Stimulated activated naive CD8-positive, alpha-beta T cell treated with anti-CD3 and anti-CD28 coated beads, Interleukin-15, Interleukin-2, amounts not matched to agents 100 ng/mL and 50 ng/mL, for 24 hours (primary cell): ENCODE results near the gene LILRA5.
"Not testable (repeated sequence)": the region's sequence is repeated elsewhere in the genome, so short reads cannot be mapped to it uniquely, and the experiment has no call there.

ENCODE experiments used
- H3K27ac Mint-ChIP-seq: one replicate; pipeline ENCODE4 v1.8.0; 2021; ENCODE audit warnings: mild to moderate bottlenecking, mixed read lengths
- H3K27me3 Mint-ChIP-seq: one replicate; pipeline ENCODE4 v1.8.0; 2021; ENCODE audit warnings: mixed read lengths
- H3K36me3 Mint-ChIP-seq: one replicate; pipeline ENCODE4 v1.8.0; 2021; ENCODE audit warnings: low read depth, mixed read lengths
- H3K4me1 Mint-ChIP-seq: one replicate; pipeline ENCODE4 v1.8.0; 2021; ENCODE audit warnings: low read depth, mixed read lengths
- H3K4me3 Mint-ChIP-seq: one replicate; pipeline ENCODE4 v1.8.0; 2021; ENCODE audit warnings: mild to moderate bottlenecking, mixed read lengths
- H3K9me3 Mint-ChIP-seq: one replicate; pipeline ENCODE4 v1.8.0; 2021; ENCODE audit warnings: mixed read lengths

Gene LILRA5

GRCh38 chr19:54299126-54299498, 13.9 kb downstream of the LILRA5 start:
- H3K36me3 Mint-ChIP-seq: no peaks in the 10 kb centered on the region
- H3K4me1 Mint-ChIP-seq: peaks cover 7% of the 10 kb centered on the region
- peaks cover 12% of the 10 kb centered on the region for H3K27me3 Mint-ChIP-seq
- no peak overlapping the region for H3K4me3 Mint-ChIP-seq
- H3K27ac Mint-ChIP-seq: no peak overlapping the region
- peaks cover 5% of the 10 kb centered on the region for H3K9me3 Mint-ChIP-seq

DNA sequence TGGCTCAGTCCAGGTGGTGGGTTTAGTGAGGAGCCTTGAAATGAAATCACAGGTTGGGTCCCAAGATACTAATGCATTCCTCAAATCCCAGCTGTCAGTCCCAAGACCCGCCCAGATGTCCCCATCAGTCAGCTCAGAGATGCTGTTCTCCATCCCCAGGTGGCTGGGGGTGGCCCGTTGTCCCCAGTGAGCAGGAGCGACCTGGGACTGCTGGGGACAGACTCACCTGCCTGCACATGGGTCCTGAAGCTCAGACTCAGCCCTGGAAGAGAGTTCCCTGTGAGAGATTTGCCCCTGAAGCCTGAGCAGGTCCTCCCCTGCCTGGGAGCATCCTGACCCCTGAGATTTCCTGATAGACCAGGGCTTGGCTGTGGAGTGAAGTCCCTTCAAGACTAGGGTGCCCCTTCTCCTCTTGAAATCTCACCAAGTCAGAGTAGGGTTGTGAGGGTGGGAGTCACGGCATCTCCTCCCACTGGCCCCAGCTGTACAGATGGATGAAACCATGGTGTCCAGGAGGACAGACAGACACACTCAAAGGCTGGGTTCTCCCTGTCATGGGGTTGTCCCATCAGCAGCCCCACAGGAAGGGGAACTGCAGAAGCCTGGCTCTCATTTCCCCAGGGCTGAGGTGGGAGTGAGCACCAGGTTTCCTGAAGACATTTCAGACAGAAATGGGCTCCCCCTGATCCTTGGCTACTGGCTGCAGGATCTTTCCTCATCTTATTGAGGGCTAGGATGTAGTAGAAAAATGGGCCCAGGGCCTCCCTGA, 14.4 kb downstream of the LILRA5 start:
- peaks cover 14% of the 10 kb centered on the region for H3K27me3 Mint-ChIP-seq
- H3K36me3 Mint-ChIP-seq: no peaks in the 10 kb centered on the region
- no peak overlapping the region for H3K27ac Mint-ChIP-seq
- peaks cover 5% of the 10 kb centered on the region for H3K9me3 Mint-ChIP-seq
- no peak overlapping the region for H3K4me3 Mint-ChIP-seq
- peaks cover 1% of the 10 kb centered on the region for H3K4me1 Mint-ChIP-seq

DNA sequence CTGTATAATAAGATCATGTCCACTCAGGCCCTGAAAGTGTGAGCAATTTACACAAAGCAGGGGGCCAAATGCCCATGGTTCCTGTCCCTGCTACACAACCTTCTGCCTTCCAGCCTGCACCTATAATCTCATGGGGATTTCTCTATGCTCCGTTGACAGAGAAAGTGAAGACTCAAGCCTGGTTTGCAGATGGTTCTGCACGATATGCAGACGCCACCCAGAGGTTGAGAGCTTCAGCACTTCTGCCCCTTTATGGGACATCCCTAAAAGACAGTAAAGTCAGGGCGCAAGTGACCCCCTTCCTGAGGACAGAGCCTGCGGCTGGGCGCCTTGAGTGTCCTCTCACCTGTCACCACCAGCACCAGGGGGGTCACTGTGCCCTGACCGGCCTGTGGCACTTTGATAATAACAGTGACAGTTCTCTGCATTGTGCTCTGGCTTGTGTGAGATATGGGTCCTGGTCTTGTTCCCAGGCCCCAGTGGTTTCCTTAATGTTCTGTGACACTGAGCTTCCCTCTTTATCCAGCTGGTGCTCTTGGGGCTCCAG, 15.1 kb downstream of the LILRA5 start:
- Mint-ChIP-seq H3K27ac (no peak overlapping the region), H3K27me3 (peaks cover 19% of the 10 kb centered on the region), H3K9me3 (peaks cover 5% of the 10 kb centered on the region)

DNA sequence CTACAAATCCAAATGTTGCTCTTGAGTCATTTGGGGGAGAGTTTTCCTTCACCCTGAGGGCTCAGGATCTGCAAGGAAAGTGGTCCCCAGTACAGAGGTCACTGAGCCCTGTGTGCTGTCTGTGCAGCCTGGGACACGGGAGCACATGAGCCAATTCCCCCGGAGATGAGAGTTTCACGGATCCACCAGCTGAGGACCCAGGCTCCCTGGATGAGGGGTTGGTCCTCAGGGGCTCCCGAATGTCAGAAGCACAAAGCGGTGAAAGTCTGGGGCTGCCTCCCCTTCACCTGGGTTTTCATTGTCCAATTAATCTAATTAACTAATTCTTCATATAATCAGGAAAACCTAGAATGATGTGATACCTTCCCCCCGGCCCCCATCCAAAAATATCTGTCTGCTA, 18.4 kb downstream of the LILRA5 start:
- H3K4me1 Mint-ChIP-seq: no peaks in the 10 kb centered on the region
- H3K9me3 Mint-ChIP-seq: peaks cover 5% of the 10 kb centered on the region
- peaks cover 18% of the 10 kb centered on the region for H3K27me3 Mint-ChIP-seq
- H3K36me3 Mint-ChIP-seq: no peaks in the 10 kb centered on the region
- no peak overlapping the region for H3K4me3 Mint-ChIP-seq
- no peak overlapping the region for H3K27ac Mint-ChIP-seq

More for the DNA sequence above, 15.1 kb downstream of the LILRA5 start:
- Mint-ChIP-seq H3K4me3 (no peak overlapping the region), H3K4me1 (no peaks in the 10 kb centered on the region), H3K36me3 (no peaks in the 10 kb centered on the region)

DNA sequence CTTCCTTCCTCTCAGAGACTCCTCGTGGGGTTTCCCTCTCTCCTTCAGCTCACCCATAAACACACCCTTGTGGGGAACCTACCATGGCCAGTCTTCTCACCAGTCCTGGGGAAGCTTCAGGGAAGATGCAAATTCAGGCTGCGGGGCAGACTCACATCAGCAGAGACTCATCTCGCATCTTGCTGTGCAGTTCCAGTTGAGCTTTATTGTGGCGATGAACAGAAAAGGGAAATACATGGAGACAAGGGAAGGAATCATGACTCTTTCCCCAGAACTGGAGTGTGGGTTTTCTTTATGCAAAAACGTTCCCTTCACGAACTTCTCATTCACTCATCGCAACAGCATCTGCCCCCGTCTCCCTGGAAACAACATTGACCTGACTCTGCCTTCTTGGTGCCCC, 23.8 kb downstream of the LILRA5 start:
- not testable (repeated sequence) for H3K9me3 Mint-ChIP-seq, H3K27ac Mint-ChIP-seq, H3K36me3 Mint-ChIP-seq, H3K4me3 Mint-ChIP-seq
- peaks cover 11% of the 10 kb centered on the region for H3K4me1 Mint-ChIP-seq
- H3K27me3 Mint-ChIP-seq: peaks cover 19% of the 10 kb centered on the region

DNA sequence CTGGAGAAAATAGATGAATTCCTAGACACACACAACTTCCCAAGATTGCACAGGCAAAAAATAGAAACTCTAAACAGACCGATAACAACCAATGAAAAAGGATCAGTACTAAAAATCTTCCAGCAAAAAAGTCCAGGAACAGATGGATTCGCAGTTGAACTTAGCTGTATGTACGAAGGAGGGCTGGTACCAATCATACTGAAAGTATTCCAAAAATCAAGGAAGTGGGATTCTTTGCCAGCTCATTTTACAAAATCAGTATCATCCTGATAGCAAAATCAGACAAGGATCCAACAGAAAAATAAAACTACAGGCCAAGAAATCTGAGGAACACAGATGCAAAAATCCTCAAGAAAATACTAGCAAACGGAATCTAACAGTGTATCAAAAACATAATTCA, 25.5 kb downstream of the LILRA5 start:
- Mint-ChIP-seq H3K9me3 (no peaks in the 10 kb centered on the region), H3K4me3 (no peak overlapping the region), H3K36me3 (no peaks in the 10 kb centered on the region), H3K27me3 (peaks cover 15% of the 10 kb centered on the region), H3K27ac (no peak overlapping the region), H3K4me1 (peaks cover 14% of the 10 kb centered on the region)

- H3K9me3 Mint-ChIP-seq, H3K36me3 Mint-ChIP-seq, H3K27ac Mint-ChIP-seq, H3K4me3 Mint-ChIP-seq: not testable (repeated sequence)
- Mint-ChIP-seq H3K4me1 (peaks cover 16% of the 10 kb centered on the region), H3K27me3 (peaks cover 19% of the 10 kb centered on the region)
Observed at GRCh38 chr19:54286283-54286682, 26.7 kb downstream of the LILRA5 start.

GRCh38 chr19:54285427-54286056, 27.4 kb downstream of the LILRA5 start:
- not testable (repeated sequence) for H3K36me3 Mint-ChIP-seq, H3K4me3 Mint-ChIP-seq, H3K27ac Mint-ChIP-seq, H3K9me3 Mint-ChIP-seq
- peaks cover 17% of the 10 kb centered on the region for H3K4me1 Mint-ChIP-seq
- H3K27me3 Mint-ChIP-seq: peaks cover 26% of the 10 kb centered on the region

DNA sequence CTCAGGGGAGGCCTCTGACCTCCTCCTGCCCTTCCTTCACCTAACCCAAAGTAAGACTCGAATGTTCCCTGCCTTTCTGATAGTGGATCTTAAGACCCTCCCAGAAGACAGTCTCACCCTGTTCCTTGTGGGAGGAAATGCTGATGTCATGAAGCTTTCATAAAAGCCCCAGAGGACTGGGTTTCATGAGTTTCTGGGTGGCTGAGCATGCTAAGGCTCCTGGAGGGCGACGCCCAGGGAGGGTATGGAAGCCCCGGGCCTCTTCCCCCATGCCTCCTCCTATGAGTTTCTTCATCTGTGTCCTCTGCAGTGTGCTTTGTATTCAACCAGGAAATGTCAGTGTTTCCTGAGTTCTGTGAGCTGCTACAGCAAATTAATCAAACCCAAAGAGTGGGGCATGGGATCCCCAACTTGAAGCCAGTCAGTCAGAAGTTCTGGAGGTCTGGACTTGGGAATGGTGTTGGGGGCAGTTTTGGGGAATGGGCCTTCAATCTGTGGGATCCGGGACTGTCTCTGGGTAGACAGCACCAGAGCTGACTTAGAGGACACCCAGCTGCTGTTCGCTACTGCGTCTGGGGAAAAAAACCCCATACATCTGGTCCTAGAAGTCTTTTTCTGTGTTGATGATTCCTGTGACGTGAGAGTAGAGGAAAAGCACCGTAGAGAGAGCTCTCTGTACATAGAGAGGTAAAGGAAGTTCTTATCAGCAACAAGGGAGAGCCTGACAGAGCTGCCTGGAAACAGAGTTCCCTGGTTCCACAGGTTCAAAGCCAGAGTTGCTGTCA, 30.1 kb downstream of the LILRA5 start:
- no peak overlapping the region for H3K27ac Mint-ChIP-seq
- no peaks in the 10 kb centered on the region for H3K9me3 Mint-ChIP-seq
- no peaks in the 10 kb centered on the region for H3K36me3 Mint-ChIP-seq
- H3K4me3 Mint-ChIP-seq: no peak overlapping the region
- peaks cover 11% of the 10 kb centered on the region for H3K4me1 Mint-ChIP-seq
- H3K27me3 Mint-ChIP-seq: peaks cover 21% of the 10 kb centered on the region

DNA sequence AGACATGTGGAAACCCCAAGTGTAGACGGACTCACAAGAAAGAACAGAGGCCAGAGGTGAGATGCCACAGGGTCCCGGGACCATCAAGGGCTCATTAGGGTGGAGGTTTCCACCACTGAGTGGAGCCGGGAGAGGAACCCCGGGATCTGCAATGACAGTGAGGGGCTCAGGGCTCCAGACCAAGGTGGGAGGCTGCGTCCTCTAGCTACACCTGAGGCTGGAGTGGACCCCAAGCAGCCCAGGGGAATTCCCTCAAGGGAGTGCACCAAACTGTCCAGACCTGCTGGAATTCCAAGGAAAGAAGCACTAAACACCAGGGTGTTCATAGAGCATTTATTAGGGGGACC, 31.3 kb downstream of the LILRA5 start:
- H3K36me3 Mint-ChIP-seq, H3K4me3 Mint-ChIP-seq, H3K9me3 Mint-ChIP-seq, H3K27ac Mint-ChIP-seq: not testable (repeated sequence)
- peaks cover 11% of the 10 kb centered on the region for H3K4me1 Mint-ChIP-seq
- peaks cover 17% of the 10 kb centered on the region for H3K27me3 Mint-ChIP-seq

GRCh38 chr19:54281007-54281728, 31.8 kb downstream of the LILRA5 start, which contains the start of gene LILRB2:
LILRB2 (minus strand) TSS chr19:54281110; CDS start chr19:54280496, 614 bp downstream.
- Mint-ChIP-seq H3K27me3 (peaks cover 22% of the 10 kb centered on the region), H3K36me3 (no peaks in the 10 kb centered on the region), H3K9me3 (no peaks in the 10 kb centered on the region), H3K4me1 (peaks cover 11% of the 10 kb centered on the region), H3K4me3 (no peak within 1 kb of the TSS), H3K27ac (no peak within 1 kb of the TSS)

DNA sequence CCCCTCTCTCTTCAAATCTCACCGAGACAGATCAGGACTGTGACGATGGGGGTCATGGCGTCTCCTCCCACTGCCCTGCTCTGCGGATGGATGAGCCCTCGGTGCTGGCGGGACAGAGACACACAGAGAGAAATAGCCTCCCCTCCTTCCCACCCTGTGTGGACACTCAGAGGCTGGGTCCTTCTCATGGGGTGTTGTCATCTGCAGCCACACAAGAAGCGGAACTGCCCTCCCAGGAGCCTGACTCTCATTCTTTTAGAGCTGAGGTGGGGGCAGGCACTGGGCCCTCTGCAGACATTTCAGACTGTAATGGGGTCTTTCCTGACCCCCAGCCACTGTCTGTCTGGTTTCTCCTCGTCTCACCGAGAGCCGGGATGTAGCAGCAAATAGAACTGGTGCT, 32.5 kb downstream of the LILRA5 start:
- H3K4me3 Mint-ChIP-seq, H3K27ac Mint-ChIP-seq, H3K36me3 Mint-ChIP-seq, H3K9me3 Mint-ChIP-seq: not testable (repeated sequence)
- Mint-ChIP-seq H3K4me1 (peaks cover 11% of the 10 kb centered on the region), H3K27me3 (peaks cover 22% of the 10 kb centered on the region)

DNA sequence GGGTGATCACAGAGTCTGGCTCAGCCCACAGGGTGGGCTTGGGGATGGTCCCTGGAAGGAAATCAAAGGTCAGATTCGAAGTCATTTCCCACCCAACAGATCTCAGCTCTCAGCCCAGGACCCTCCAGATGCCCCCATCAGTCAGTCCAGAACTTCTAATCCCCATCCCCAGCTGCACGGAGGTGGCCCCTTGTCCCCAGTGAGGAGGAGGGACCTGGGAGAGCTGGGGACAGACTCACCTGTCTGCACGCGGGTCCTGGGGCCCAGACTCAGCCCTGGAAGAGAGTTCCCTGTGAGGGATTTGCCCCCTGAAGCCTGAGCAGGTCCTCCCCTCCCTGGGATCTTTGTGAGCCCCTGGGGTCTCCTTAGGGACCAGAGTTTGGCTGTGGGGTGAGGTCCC, 32.9 kb downstream of the LILRA5 start:
- H3K36me3 Mint-ChIP-seq, H3K27ac Mint-ChIP-seq, H3K4me3 Mint-ChIP-seq, H3K9me3 Mint-ChIP-seq: not testable (repeated sequence)
- H3K27me3 Mint-ChIP-seq: peaks cover 22% of the 10 kb centered on the region
- peaks cover 11% of the 10 kb centered on the region for H3K4me1 Mint-ChIP-seq

- H3K27ac Mint-ChIP-seq: no peak overlapping the region
- peaks cover 22% of the 10 kb centered on the region for H3K27me3 Mint-ChIP-seq
- H3K4me1 Mint-ChIP-seq: peaks cover 6% of the 10 kb centered on the region
- no peaks in the 10 kb centered on the region for H3K36me3 Mint-ChIP-seq
- H3K9me3 Mint-ChIP-seq: no peaks in the 10 kb centered on the region
- H3K4me3 Mint-ChIP-seq: no peak overlapping the region
Observed at GRCh38 chr19:54279406-54279962, 33.5 kb downstream of the LILRA5 start.
